ENCODE results near the gene APBA1. TPM values are rescaled to one million over a fixed set of nuclear protein-coding genes. Genes with fewer than 3 reads are reported as not detected.

Gene APBA1
- total and polyA plus RNA-seq, 2 of the 8 experiments (the other 6 are each of a cell fraction or from before 2014, with no cell fraction given) = 0.36 to 0.60 TPM

DNA sequence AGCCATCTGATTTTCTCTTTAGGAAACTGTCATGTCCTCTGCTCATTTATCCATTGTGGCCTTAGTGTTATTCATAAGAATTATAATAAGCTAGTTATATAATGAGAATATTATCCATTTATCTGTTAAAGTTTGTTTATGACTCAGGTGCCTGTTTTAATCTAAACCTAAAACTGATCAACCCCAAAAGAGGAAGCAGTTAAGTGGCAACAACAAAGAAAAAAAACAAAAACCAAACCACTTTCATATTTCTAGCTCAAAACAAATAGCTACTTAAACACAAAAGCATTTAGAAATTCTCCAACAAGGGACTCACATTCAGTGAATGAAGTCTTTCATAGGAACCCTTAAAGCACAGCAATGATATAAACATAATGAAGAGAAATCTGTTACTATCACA, 116.4 kb downstream of the APBA1 start:
- Histone ChIP-seq H3K18ac (ENCODE audit: extremely low read depth, low read length) (no peak overlapping the region), H2BK12ac (ENCODE audit: low read depth, low read length) (no peak overlapping the region), H3K23me2 (ENCODE audit: low read depth, low read length) (no peaks in the 10 kb centered on the region), H2AFZ (ENCODE audit: low read length) (no peak overlapping the region), H4K20me1 (replicated peaks in 1 of 2; ENCODE audit: control insufficient read depth in 1 of 2, insufficient read depth in 2 of 2, low read length in 2 of 2) (no peaks in the 10 kb centered on the region), H3K79me2 (ENCODE audit: control insufficient read depth in 1 of 2, insufficient read depth in 2 of 2, low read length in 2 of 2) (no peaks in the 10 kb centered on the region), H4K8ac (ENCODE audit: extremely low read depth, insufficient read depth, low read length) (no peak overlapping the region), H3K9me3 (ENCODE audit: insufficient read depth in 2 of 2, low read depth in 1 of 2, low read length in 1 of 2) (no peaks in the 10 kb centered on the region), H3K4me1 (replicated peaks in 1 of 4; ENCODE audit: control insufficient read depth in 3 of 4, insufficient read depth in 4 of 4, low read length in 3 of 4) (no peaks in the 10 kb centered on the region), H2BK120ac (replicated peaks; ENCODE audit: low read depth, low read length) (no peak overlapping the region), H3K27me3 (replicated peaks in 1 of 4; ENCODE audit: control insufficient read depth in 3 of 4, extremely low read depth in 1 of 4, insufficient read depth in 3 of 4, low read length in 3 of 4) (no peaks in the 10 kb centered on the region), H4K5ac (ENCODE audit: insufficient read length, low read depth, low read length) (no peak overlapping the region), H3K56ac (replicated peaks; ENCODE audit: insufficient read length, low read depth, low read length) (no peak overlapping the region), H3K79me1 (ENCODE audit: low read depth, low read length) (no peaks in the 10 kb centered on the region), H3K36me3 (ENCODE audit: control insufficient read depth in 2 of 4, insufficient read depth in 4 of 4, low read length in 3 of 4) (no peaks in the 10 kb centered on the region), H4K91ac (replicated peaks; ENCODE audit: insufficient read length, low read length) (no peak overlapping the region), H3K4me3 (ENCODE audit: extremely low read depth in 1 of 4, insufficient read depth in 2 of 4, low read depth in 3 of 4, low read length in 4 of 4) (no peak overlapping the region), H2AK5ac (ENCODE audit: low read depth, low read length) (no peak overlapping the region), H3K23ac (ENCODE audit: insufficient read length) (no peak overlapping the region), H3K4me2 (ENCODE audit: insufficient read depth in 1 of 2, low read depth in 2 of 2, low read length in 2 of 2) (no peak overlapping the region), H2BK5ac (ENCODE audit: low read depth, low read length) (no peak overlapping the region), H3K9ac (replicated peaks in 1 of 4; ENCODE audit: extremely low read depth in 1 of 4, low read depth in 3 of 4, low read length in 3 of 4) (no peak overlapping the region), H3K4ac (replicated peaks; ENCODE audit: insufficient read length, low read depth, low read length) (no peak overlapping the region), H2BK15ac (ENCODE audit: low read length) (no peak overlapping the region), H3K27ac (ENCODE audit: low read depth, low read length) (no peak overlapping the region), H2BK20ac (ENCODE audit: low read length) (no peak overlapping the region), H3K14ac (ENCODE audit: insufficient read length) (no peak overlapping the region)
- ChIA-PET POLR2A (ENCODE audit: partially characterized antibody) (no interaction called here), CTCF (ENCODE audit: partially characterized antibody) (interaction anchor here (1.0 to 1.2 kb wide), 2 partner anchors 9 to 12 kb away, joined by 3 read pairs; no protein-coding TSS in a partner anchor)
- DNase-seq (ENCODE audit: low read depth in 1 of 2, low spot score in 2 of 2) (no peak), FAIRE-seq (no peak)
- TF ChIP-seq SRF (IDR thresholded peaks at IDR 0.05; ENCODE audit: low read depth, low read length) (no peak), CREB1 (IDR thresholded peaks at IDR 0.05) (no peak)
- TF ChIP-seq, protein P1, sequence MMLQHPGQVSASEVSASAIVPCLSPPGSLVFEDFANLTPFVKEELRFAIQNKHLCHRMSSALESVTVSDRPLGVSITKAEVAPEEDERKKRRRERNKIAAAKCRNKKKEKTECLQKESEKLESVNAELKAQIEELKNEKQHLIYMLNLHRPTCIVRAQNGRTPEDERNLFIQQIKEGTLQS (IDR thresholded peaks at IDR 0.05; ENCODE audit: insufficient read depth, low read depth, low read length) = no peak

All from H1 (cell line).